NCI-H526 (cell line): Measurements from ENCODE around the gene LIMS2.

Source experiments
- DNase-seq, 2 experiments: peaks; one replicate each; lab custom pipeline; 2025; lab: John Stamatoyannopoulos, UW

The LIMS2 gene

GRCh38 chr2:127622561-127623387 lies 52.6 kb downstream of the LIMS2 start:
- no peak for DNase-seq

- DNase-seq = no peak
Measured at GRCh38 chr2:127621981-127622431, 53.3 kb downstream of the LIMS2 start.

- no peak for DNase-seq
Measured at GRCh38 chr2:127620866-127621265, 54.5 kb downstream of the LIMS2 start.

GRCh38 chr2:127619877-127620705 lies 55.2 kb downstream of the LIMS2 start:
- no peak for DNase-seq

GRCh38 chr2:127619203-127619590 lies 56.1 kb downstream of the LIMS2 start:
- no peak for DNase-seq

- no peak for DNase-seq
Measured at GRCh38 chr2:127618551-127619202, 56.7 kb downstream of the LIMS2 start.

GRCh38 chr2:127615511-127616166 lies 59.7 kb downstream of the LIMS2 start:
- no peak for DNase-seq

- no peak for DNase-seq
Measured at GRCh38 chr2:127614731-127615130, 60.6 kb downstream of the LIMS2 start.

GRCh38 chr2:127614246-127614645 lies 61.1 kb downstream of the LIMS2 start:
- DNase-seq = no peak

GRCh38 chr2:127612111-127612822 lies 63.1 kb downstream of the LIMS2 start:
- no peak for DNase-seq

- DNase-seq = no peak
Measured at GRCh38 chr2:127611076-127611925, 64.0 kb downstream of the LIMS2 start.

GRCh38 chr2:127610561-127610960 lies 64.8 kb downstream of the LIMS2 start:
- DNase-seq = no peak

- DNase-seq = no peak
Measured at GRCh38 chr2:127609818-127610217, 65.5 kb downstream of the LIMS2 start.

GRCh38 chr2:127609031-127609751 lies 66.1 kb downstream of the LIMS2 start:
- DNase-seq = no peak

- no peak for DNase-seq
Measured at GRCh38 chr2:127608061-127609030, 67.0 kb downstream of the LIMS2 start.

GRCh38 chr2:127607399-127607908 lies 67.9 kb downstream of the LIMS2 start:
- DNase-seq = no peak

GRCh38 chr2:127606625-127607398 lies 68.5 kb downstream of the LIMS2 start:
- no peak for DNase-seq
